ENCODE data around the gene MYL6.

- TF ChIP-seq CTCF (IDR thresholded peaks at IDR 0.05) = no peak
- no peak for TF ChIP-seq POLR2A (IDR thresholded peaks at IDR 0.05)
Observed at GRCh38 chr12:56169229-56169759, 11.1 kb downstream of the MYL6 start.

Data from thyroid gland (tissue), 4 donors.